ENCODE data around the gene ZFYVE28. TPM values are rescaled to one million over a fixed set of nuclear protein-coding genes. Genes with fewer than 3 reads are reported as not detected.
A peak's percentile ranks its signal among the peaks of the same experiment; 100 is the strongest.

The ZFYVE28 gene
- total RNA-seq, 1 donor from 2014 or later, result 5.6 TPM

GRCh38 chr4:2264481-2265041, 153.9 kb downstream of the ZFYVE28 start:
- TF ChIP-seq CTCF (IDR thresholded peaks at IDR 0.05; ENCODE audit: borderline replicate concordance), result no peak
- H3K4me1 ChIP-seq, result peaks cover 81% of the 10 kb centered on the region
- H3K36me3 ChIP-seq, result no peaks in the 10 kb centered on the region
- peak overlapping the region; percentile 76 for H3K27ac ChIP-seq (replicated peaks)
- H3K27me3 ChIP-seq (ENCODE audit: low read depth), result no peaks in the 10 kb centered on the region
- DNase-seq, result no peak
- no peaks in the 10 kb centered on the region for H3K9me3 ChIP-seq (replicated peaks)
- intact Hi-C loops (cut with micrococcal nuclease), result no loop called here
- H3K4me3 ChIP-seq, result no peak overlapping the region

GRCh38 chr4:2263926-2264321, 154.5 kb downstream of the ZFYVE28 start:
- Histone ChIP-seq H3K36me3 (no peaks in the 10 kb centered on the region), H3K9me3 (replicated peaks) (no peaks in the 10 kb centered on the region), H3K27ac (replicated peaks) (no peak overlapping the region), H3K4me1 (peaks cover 81% of the 10 kb centered on the region), H3K27me3 (ENCODE audit: low read depth) (no peaks in the 10 kb centered on the region), H3K4me3 (no peak overlapping the region)
- intact Hi-C loops (cut with micrococcal nuclease), result no loop called here
- no peak for TF ChIP-seq CTCF (IDR thresholded peaks at IDR 0.05; ENCODE audit: borderline replicate concordance)
- DNase-seq, result peak; percentile 4

- H3K4me1 ChIP-seq, result peaks cover 87% of the 10 kb centered on the region
- peak overlapping the region; percentile 100 for H3K27ac ChIP-seq (replicated peaks)
- no peaks in the 10 kb centered on the region for H3K36me3 ChIP-seq
- no peaks in the 10 kb centered on the region for H3K27me3 ChIP-seq (ENCODE audit: low read depth)
- H3K9me3 ChIP-seq (replicated peaks), result no peaks in the 10 kb centered on the region
- intact Hi-C loops (cut with micrococcal nuclease), result no loop called here
- no peak for DNase-seq
- no peak for TF ChIP-seq CTCF (IDR thresholded peaks at IDR 0.05; ENCODE audit: borderline replicate concordance)
- H3K4me3 ChIP-seq, result peak overlapping the region; percentile 79
These were observed 155.5 kb downstream of the ZFYVE28 start for GRCh38 chr4:2262944-2263250.

- Histone ChIP-seq H3K9me3 (replicated peaks) (no peaks in the 10 kb centered on the region), H3K4me1 (peaks cover 91% of the 10 kb centered on the region), H3K27me3 (ENCODE audit: low read depth) (no peaks in the 10 kb centered on the region), H3K4me3 (peak overlapping the region; percentile 79), H3K36me3 (no peaks in the 10 kb centered on the region), H3K27ac (replicated peaks) (peak overlapping the region; percentile 100)
- no peak for TF ChIP-seq CTCF (IDR thresholded peaks at IDR 0.05; ENCODE audit: borderline replicate concordance)
- intact Hi-C loops (cut with micrococcal nuclease), result no loop called here
- DNase-seq, result peak; percentile 100
These were observed 156.1 kb downstream of the ZFYVE28 start for GRCh38 chr4:2262145-2262943.

- TF ChIP-seq CTCF (IDR thresholded peaks at IDR 0.05; ENCODE audit: borderline replicate concordance), result no peak
- peaks cover 91% of the 10 kb centered on the region for H3K4me1 ChIP-seq
- intact Hi-C loops (cut with micrococcal nuclease), result no loop called here
- H3K27ac ChIP-seq (replicated peaks), result peak within 1 kb of the TSS; percentile 100
- no peak for DNase-seq
- peak within 1 kb of the TSS; percentile 79 for H3K4me3 ChIP-seq
- no peaks in the 10 kb centered on the region for H3K36me3 ChIP-seq
- no peaks in the 10 kb centered on the region for H3K27me3 ChIP-seq (ENCODE audit: low read depth)
- H3K9me3 ChIP-seq (replicated peaks), result no peaks in the 10 kb centered on the region
These were observed 156.6 kb downstream of the ZFYVE28 start, which contains the start of gene MXD4 for GRCh38 chr4:2261853-2262144. TSS of gene MXD4 (minus strand) at chr4:2262109. CDS start at chr4:2261980, 129 bp downstream.
